HTR-8/SVneo (cell line): ENCODE measurements around the gene IMP4.
A peak's percentile ranks its signal among the peaks of the same experiment; 100 is the strongest.
"Not testable (repeated sequence)": the region's sequence is repeated elsewhere in the genome, so short reads cannot be mapped to it uniquely, and the experiment has no call there.

Source experiments
- DNase-seq: peaks from one replicate; pipeline ENCODE4 v3.0.0; 2011; ENCODE audit warnings: low spot score, mixed read lengths; ENCODE audit not compliant: insufficient read length
- FAIRE-seq: peaks from 2 replicates; lab custom pipeline; 2011; peaks lifted over from hg19 to GRCh38; lab: Jason Lieb, UNC

The IMP4 gene

DNA sequence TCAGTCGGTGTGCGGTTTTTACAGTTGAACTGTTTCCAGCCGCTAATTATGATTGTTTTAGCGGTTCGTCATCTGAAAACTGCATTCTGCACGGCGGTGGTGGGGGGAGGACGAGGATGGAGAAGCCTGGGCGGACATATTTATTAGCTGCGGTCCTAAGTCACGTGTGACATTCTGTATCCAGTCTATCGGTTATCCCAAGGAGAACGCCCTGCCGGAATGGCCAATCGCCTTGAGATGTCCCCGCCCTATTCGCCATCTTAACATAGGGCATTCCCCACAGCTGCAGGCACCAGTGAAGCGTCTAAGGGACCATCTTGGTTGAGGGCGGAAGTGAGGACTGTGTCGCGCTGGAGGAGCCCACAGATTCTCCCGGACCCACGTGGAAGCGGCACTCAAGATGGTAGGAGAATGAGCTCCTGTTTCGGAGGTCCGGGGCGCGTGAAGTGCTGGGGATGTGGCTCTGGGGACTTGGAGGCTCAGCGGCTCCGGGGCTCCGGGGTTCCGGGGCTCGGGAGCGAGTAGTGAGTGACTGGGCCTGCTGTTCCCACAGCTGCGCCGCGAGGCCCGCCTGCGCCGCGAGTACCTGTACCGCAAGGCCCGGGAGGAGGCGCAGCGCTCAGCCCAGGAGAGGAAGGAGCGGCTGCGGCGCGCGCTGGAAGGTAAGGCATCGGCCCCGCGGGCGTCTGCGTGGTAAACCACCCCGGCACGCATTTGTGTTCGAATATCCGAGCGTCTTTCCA, at the start of gene IMP4:
IMP4 (plus strand) TSS at position 365 of the 743 bp plus-strand sequence; CDS start at position 401, 36 bp downstream.
- peak; percentile 67 for FAIRE-seq
- peak; percentile 93 for DNase-seq

- FAIRE-seq (no peak), DNase-seq (no peak)
Measured at GRCh38 chr2:130300258-130300969, 42.3 kb upstream of the IMP4 start.

DNA sequence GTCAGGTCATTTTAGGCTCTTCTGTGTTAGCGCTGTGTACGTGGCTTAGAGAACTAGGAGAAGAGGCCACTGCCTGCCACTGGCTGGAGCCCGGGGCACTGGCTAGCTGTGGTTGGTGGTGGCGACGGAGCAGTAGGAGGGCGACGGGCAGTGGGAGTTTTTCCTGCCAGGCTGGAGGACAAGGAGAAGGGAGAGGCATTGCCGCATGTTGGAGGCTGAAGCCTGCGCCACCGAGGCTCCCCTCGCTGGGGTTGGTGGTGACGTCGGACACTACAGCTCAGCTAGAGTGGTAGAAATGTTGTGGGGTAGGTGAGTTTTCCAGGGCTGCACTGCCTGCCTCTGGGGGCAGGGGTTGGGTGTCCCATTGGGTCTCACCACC, 41.7 kb upstream of the IMP4 start:
- DNase-seq (no peak), FAIRE-seq (no peak)

GRCh38 chr2:130302164-130302886, 40.4 kb upstream of the IMP4 start:
- FAIRE-seq, result no peak
- DNase-seq, result no peak

DNA sequence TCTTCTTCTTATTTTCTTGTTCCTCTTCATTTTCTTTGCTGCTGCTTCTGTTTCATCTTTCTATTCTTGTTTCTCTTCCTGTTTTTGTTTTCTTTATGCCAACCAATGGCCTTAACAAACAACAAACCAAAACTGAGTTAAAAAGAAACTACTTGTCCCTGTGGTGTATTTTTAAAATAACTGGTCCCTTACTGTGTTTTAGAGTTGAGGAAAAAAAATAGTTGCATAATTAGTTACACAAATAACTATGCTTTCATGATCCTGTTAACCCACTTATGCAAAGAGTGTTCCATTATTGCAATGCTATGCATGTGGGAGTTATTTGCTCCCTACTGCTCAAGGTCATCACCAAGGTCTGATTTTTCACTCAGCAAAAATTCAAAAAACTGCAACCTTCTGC, 39.5 kb upstream of the IMP4 start:
- FAIRE-seq (no peak), DNase-seq (no peak)

GRCh38 chr2:130304726-130305125, 38.0 kb upstream of the IMP4 start:
- DNase-seq, result no peak
- peak; percentile 76 for FAIRE-seq

DNA sequence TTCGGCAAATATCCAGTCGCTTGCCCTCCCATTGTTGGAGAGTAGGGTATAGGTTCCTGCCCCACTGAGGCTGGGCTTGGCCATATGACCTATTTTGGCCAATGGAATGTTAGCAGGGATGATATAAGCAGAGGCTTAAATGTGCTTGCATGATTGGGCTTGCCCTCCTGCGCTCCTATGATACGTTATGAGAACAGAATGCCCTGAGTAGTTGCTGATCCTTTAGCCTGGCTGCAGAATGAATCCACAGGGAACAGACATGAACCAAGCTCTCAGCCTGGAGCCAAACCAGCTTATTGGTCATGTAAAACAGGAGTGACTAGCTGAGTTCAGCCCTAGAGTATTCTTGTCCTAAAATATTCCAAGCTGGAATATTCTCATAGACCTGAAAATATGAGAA, 34.8 kb upstream of the IMP4 start:
- DNase-seq (no peak), FAIRE-seq (no peak)

- DNase-seq, result no peak
- FAIRE-seq, result no peak
Measured at GRCh38 chr2:130310881-130311280, 31.8 kb upstream of the IMP4 start.

GRCh38 chr2:130313812-130314334, 28.8 kb upstream of the IMP4 start:
- DNase-seq (no peak), FAIRE-seq (no peak)

DNA sequence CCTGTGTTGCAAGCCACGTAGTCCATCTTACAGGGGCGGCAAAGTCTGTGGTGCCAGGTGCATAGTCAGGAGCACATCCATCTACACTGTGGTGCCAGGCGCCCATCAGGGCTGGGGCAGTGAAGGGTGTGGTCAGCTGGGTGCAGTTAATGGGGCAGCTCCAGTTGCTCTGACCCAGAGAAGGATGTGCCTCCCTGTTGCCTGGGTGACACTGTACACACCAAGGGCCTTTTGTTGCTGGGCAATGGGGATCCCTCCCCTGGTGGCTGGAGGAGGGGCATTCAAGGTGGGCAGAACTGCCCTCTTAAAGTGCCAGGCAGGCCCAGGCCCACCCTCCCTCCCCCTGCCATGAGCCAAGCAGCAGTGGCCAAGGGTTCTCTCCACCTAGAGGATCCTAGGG, 28.3 kb upstream of the IMP4 start:
- DNase-seq (no peak), FAIRE-seq (no peak)

- FAIRE-seq, result no peak
- no peak for DNase-seq
Measured at GRCh38 chr2:130316596-130316995, 26.1 kb upstream of the IMP4 start.

- no peak for DNase-seq
- no peak for FAIRE-seq
Measured at GRCh38 chr2:130318906-130319305, 23.8 kb upstream of the IMP4 start.

DNA sequence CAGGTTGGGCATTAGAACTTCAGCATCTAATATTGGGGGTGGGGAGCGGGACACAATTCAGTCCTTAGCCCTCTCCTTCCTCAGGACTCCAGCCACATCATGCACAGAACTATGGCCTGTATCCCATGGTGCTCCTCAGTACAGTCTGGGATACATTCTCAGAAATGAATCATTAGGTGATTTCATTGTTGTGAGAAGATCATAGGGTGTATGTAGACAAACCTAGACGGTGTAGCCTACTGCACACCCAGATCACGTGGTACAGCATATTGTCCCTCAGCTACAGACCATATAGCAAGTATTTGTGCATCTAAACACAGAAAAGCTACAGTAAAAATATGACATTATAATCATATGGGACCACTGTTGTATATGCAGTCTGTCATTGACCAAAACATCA, 23.2 kb upstream of the IMP4 start:
- FAIRE-seq (no peak), DNase-seq (no peak)

GRCh38 chr2:130327703-130328527, 14.8 kb upstream of the IMP4 start:
- FAIRE-seq, result no peak
- peak; percentile 20 for DNase-seq

DNA sequence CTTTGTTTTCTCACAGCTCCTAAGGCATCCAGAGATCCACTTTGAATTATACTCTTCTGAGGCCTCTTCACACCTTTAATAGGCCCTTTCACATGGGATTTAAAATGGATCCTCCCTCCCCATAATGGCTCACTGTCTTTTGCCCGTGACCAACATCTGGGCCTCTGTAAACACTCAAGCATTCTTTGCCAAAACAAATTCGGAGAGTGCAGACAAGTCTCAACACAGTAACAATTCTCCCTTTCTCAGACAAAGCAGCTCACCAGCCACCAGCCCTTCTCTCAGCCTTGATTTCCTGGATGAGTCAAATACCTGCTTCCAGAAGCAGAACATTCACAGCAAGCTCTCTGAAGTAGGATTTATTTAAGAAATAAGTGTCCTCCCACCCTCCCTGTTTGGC, 14.0 kb upstream of the IMP4 start:
- FAIRE-seq (no peak), DNase-seq (no peak)

- FAIRE-seq (peak; percentile 60), DNase-seq (peak; percentile 74)
Measured at GRCh38 chr2:130332271-130333073, 10.2 kb upstream of the IMP4 start.

- FAIRE-seq, DNase-seq: not testable (repeated sequence)
Measured at GRCh38 chr2:130333253-130333652, 9.4 kb upstream of the IMP4 start.

DNA sequence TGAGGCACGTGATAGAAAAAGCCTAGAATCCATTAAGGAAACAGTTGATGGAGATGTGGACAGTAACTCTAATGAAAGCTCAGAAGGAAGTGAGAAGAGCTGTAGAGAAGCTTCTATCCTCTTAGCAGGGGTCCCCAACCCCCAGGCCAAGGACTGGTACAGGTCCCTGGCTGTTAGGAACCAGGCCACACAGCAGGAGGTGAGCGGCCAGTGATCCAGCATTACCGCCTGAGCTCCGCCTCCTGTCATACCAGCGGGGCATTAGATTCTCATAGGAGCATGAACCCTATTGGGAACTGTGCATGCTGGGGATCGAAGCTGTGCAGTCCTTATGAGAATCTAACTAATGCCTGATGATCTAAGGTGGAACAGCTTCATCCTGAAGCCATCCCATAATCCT, 8.7 kb upstream of the IMP4 start:
- DNase-seq (no peak), FAIRE-seq (no peak)

GRCh38 chr2:130335226-130335625, 7.5 kb upstream of the IMP4 start:
- FAIRE-seq (no peak), DNase-seq (no peak)
